GM19438 (cell line): ENCODE measurements around the gene RNF213.
"Not testable (repeated sequence)": the region's sequence is repeated elsewhere in the genome, so short reads cannot be mapped to it uniquely, and the experiment has no call there.

ENCODE experiments used
- ATAC-seq: cut with Tn5 transposase; IDR thresholded peaks from one replicate; pipeline ENCODE4 v1.9.1; 2021; ENCODE audit warnings: low read depth; ENCODE audit not compliant: unreplicated experiment

Gene RNF213

GRCh38 chr17:80384078-80384960 lies 123.7 kb downstream of the RNF213 start:
- no peak for ATAC-seq

GRCh38 chr17:80385046-80385445 lies 124.4 kb downstream of the RNF213 start:
- no peak for ATAC-seq

- ATAC-seq: no peak
Measured at GRCh38 chr17:80386341-80386740, 125.7 kb downstream of the RNF213 start.

- ATAC-seq: no peak
Measured at GRCh38 chr17:80387071-80387470, 126.4 kb downstream of the RNF213 start.

GRCh38 chr17:80388175-80388574 lies 127.5 kb downstream of the RNF213 start:
- no peak for ATAC-seq

- ATAC-seq: no peak
Measured at GRCh38 chr17:80388601-80389000, 127.9 kb downstream of the RNF213 start.

GRCh38 chr17:80389011-80389995 lies 128.7 kb downstream of the RNF213 start:
- no peak for ATAC-seq

GRCh38 chr17:80393241-80393890 lies 132.7 kb downstream of the RNF213 start:
- ATAC-seq: no peak

GRCh38 chr17:80393961-80394360 lies 133.3 kb downstream of the RNF213 start:
- no peak for ATAC-seq

GRCh38 chr17:80394629-80395216 lies 134.1 kb downstream of the RNF213 start:
- ATAC-seq: no peak

GRCh38 chr17:80395402-80396151 lies 134.9 kb downstream of the RNF213 start:
- ATAC-seq: no peak

GRCh38 chr17:80396157-80397033 lies 135.7 kb downstream of the RNF213 start:
- ATAC-seq: no peak

- ATAC-seq: no peak
Measured at GRCh38 chr17:80397034-80397387, 136.4 kb downstream of the RNF213 start.

- ATAC-seq: no peak
Measured at GRCh38 chr17:80397686-80398085, 137.0 kb downstream of the RNF213 start.

GRCh38 chr17:80401086-80401485 lies 140.4 kb downstream of the RNF213 start:
- ATAC-seq: not testable (repeated sequence)

GRCh38 chr17:80402102-80402501 lies 141.4 kb downstream of the RNF213 start:
- ATAC-seq: not testable (repeated sequence)

- no peak for ATAC-seq
Measured at GRCh38 chr17:80402959-80403358, 142.3 kb downstream of the RNF213 start.

- ATAC-seq: no peak
Measured at GRCh38 chr17:80406146-80406545, 145.5 kb downstream of the RNF213 start.

GRCh38 chr17:80407917-80408316 lies 147.3 kb downstream of the RNF213 start:
- ATAC-seq: not testable (repeated sequence)
